ENCODE data around the gene DRC7. TPM values are rescaled to one million over a fixed set of nuclear protein-coding genes. Genes with fewer than 3 reads are reported as not detected.

DRC7 gene
- total RNA-seq, 1 experiment from 2014 or later = not detected

DNA sequence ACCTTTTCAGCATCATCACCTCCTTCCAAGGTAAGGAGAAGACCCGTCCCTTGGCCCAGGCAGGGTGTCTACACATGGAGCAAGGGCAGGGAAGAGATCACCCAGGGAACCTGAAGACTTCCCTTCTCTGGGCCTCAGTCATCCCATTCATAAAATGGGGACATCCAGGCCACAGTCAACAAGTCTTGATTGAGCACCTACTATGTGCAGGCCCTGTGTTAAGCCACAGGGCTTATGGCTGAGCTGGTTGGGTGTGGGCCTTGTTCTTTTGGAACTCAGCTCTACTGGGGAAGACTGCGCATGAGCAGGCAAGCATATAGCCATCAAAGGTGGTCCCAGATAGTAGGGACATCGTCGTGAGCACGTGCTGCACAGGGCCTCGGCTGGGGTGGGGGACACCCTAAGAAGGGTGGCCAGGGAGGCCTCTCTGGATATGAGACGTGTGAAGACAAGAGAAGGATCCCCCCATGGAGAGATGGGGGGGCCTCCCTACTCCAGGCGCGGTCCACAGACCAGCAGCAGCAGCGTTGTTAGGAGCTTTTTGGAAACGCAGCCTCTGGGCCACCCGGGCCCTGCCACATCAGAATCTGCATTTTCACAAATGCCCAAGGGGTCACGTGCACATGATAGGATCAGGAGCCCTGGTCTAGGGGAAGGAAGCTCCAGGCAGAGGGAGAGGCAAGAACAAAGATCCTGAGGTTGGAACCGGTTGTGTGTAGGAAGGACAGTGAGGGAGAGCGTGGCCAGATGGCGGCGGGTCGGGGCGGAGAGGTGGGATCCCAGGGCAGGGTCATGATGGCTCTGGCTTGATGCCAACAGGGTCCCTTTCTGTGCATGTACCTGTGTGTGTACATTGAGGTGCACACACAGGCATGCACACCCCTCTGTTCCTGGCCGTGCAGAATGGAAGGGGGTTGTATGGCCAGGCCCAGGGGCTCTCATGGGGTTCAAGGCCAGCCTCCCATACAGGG lies 32.4 kb upstream of the DRC7 start:
- ChIA-PET POLR2A (ENCODE audit: unreplicated experiment) (no interaction called here), CTCF (no interaction called here)
- no peak overlapping the region for H3K4me3 ChIP-seq (ENCODE audit: low read length)
- ATAC-seq = no peak
- no peak overlapping the region for H3K9ac ChIP-seq (ENCODE audit: low read length)
- no peaks in the 10 kb centered on the region for H3K9me3 ChIP-seq (ENCODE audit: low read length)
- intact Hi-C loops (cut with micrococcal nuclease) = no loop called here
- no peak overlapping the region for H3K27ac ChIP-seq (ENCODE audit: low read length)
- H3K79me2 ChIP-seq (ENCODE audit: low read length) = no peaks in the 10 kb centered on the region
- H3K4me2 ChIP-seq (ENCODE audit: low read length) = no peak overlapping the region
- TF ChIP-seq EZH2phosphoT487 (IDR thresholded peaks at IDR 0.05; ENCODE audit: borderline replicate concordance, low read length) = no peak
- TF ChIP-seq, protein P1, sequence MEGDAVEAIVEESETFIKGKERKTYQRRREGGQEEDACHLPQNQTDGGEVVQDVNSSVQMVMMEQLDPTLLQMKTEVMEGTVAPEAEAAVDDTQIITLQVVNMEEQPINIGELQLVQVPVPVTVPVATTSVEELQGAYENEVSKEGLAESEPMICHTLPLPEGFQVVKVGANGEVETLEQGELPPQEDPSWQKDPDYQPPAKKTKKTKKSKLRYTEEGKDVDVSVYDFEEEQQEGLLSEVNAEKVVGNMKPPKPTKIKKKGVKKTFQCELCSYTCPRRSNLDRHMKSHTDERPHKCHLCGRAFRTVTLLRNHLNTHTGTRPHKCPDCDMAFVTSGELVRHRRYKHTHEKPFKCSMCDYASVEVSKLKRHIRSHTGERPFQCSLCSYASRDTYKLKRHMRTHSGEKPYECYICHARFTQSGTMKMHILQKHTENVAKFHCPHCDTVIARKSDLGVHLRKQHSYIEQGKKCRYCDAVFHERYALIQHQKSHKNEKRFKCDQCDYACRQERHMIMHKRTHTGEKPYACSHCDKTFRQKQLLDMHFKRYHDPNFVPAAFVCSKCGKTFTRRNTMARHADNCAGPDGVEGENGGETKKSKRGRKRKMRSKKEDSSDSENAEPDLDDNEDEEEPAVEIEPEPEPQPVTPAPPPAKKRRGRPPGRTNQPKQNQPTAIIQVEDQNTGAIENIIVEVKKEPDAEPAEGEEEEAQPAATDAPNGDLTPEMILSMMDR (conservative IDR thresholded peaks at IDR 0.05; ENCODE audit: low read depth, low read length) = no peak
- TF ChIP-seq EZH2 (IDR thresholded peaks at IDR 0.05; ENCODE audit: low read length, unreplicated experiment) = no peak
- H3F3A ChIP-seq (ENCODE audit: low read length, unreplicated experiment) = no peaks in the 10 kb centered on the region
- H3K9me2 ChIP-seq (replicated peaks; ENCODE audit: low read length) = no peaks in the 10 kb centered on the region
- no peak overlapping the region for H2AFZ ChIP-seq (ENCODE audit: low read length)
- BruUV-seq (replicated peaks) = no TSS peak
- no peaks in the 10 kb centered on the region for H4K20me1 ChIP-seq (ENCODE audit: low read length)
- DNase-seq = no peak
- peaks cover 6% of the 10 kb centered on the region; the same call in 1 of the 2 replicates for H3K36me3 ChIP-seq (ENCODE audit: low read depth, low read length)
- no peaks in the 10 kb centered on the region for H3K27me3 ChIP-seq (ENCODE audit: low read length)
- H3K4me1 ChIP-seq (ENCODE audit: insufficient read depth, low read length) = no peaks in the 10 kb centered on the region

DNA sequence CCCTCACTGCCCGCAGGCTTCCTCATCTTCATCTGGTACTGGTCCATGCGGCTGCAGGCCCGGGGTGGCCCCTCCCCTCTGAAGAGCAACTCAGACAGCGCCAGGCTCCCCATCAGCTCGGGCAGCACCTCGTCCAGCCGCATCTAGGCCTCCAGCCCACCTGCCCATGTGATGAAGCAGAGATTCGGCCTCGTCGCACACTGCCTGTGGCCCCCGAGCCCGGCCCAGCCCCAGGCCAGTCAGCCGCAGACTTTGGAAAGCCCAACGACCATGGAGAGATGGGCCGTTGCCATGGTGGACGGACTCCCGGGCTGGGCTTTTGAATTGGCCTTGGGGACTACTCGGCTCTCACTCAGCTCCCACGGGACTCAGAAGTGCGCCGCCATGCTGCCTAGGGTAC lies 31.2 kb upstream of the DRC7 start:
- H3F3A ChIP-seq (ENCODE audit: low read length, unreplicated experiment) = no peaks in the 10 kb centered on the region
- no peak for ATAC-seq
- no peak overlapping the region for H2AFZ ChIP-seq (ENCODE audit: low read length)
- no peak overlapping the region for H3K4me3 ChIP-seq (ENCODE audit: low read length)
- H3K9ac ChIP-seq (ENCODE audit: low read length) = no peak overlapping the region
- H4K20me1 ChIP-seq (ENCODE audit: low read length) = no peaks in the 10 kb centered on the region
- H3K79me2 ChIP-seq (ENCODE audit: low read length) = no peaks in the 10 kb centered on the region
- H3K27me3 ChIP-seq (ENCODE audit: low read length) = no peaks in the 10 kb centered on the region
- no peak overlapping the region for H3K27ac ChIP-seq (ENCODE audit: low read length)
- no peaks in the 10 kb centered on the region for H3K9me2 ChIP-seq (replicated peaks; ENCODE audit: low read length)
- TF ChIP-seq EZH2phosphoT487 (IDR thresholded peaks at IDR 0.05; ENCODE audit: borderline replicate concordance, low read length) (no peak), EZH2 (IDR thresholded peaks at IDR 0.05; ENCODE audit: low read length, unreplicated experiment) (no peak)
- TF ChIP-seq, protein P1 (conservative IDR thresholded peaks at IDR 0.05; ENCODE audit: low read depth, low read length) = no peak
- intact Hi-C loops (cut with micrococcal nuclease) = no loop called here
- no peak overlapping the region for H3K4me2 ChIP-seq (ENCODE audit: low read length)
- CTCF ChIA-PET = no interaction called here
- no peaks in the 10 kb centered on the region for H3K9me3 ChIP-seq (ENCODE audit: low read length)
- no peaks in the 10 kb centered on the region for H3K4me1 ChIP-seq (ENCODE audit: insufficient read depth, low read length)
- BruUV-seq (replicated peaks) = no TSS peak
- POLR2A ChIA-PET (ENCODE audit: unreplicated experiment) = no interaction called here
- no peak for DNase-seq
- peaks cover 1% of the 10 kb centered on the region; the same call in 1 of the 2 replicates for H3K36me3 ChIP-seq (ENCODE audit: low read depth, low read length)

Data from PC-3 (cell line).